Renal cortical epithelial cell (primary cell): ENCODE results near the gene FANCG. TPM values are rescaled to one million over a fixed set of nuclear protein-coding genes. Genes with fewer than 3 reads are reported as not detected.
A peak's percentile ranks its signal among the peaks of the same experiment; 100 is the strongest.

Experiments used
- DNase-seq: peaks from one replicate; pipeline ENCODE4 v3.0.0-alpha.2; 2011; ENCODE audit warnings: low read depth
- total RNA-seq: library from RNA; depleted of rRNA; stranded (reverse); fragments of >200 nt; gene quantifications from 2 replicates; pipeline ENCODE4 v1.2.3, GENCODE V29; 2014

The FANCG gene
- total RNA-seq, 1 donor from 2014 or later = 6.7 TPM

GRCh38 chr9:35060548-35061207 lies 19.1 kb downstream of the FANCG start:
- no peak for DNase-seq

- DNase-seq = no peak
Measured at GRCh38 chr9:35059438-35059837, 20.3 kb downstream of the FANCG start.

- DNase-seq = no peak
Measured at GRCh38 chr9:35057271-35057620, 22.5 kb downstream of the FANCG start.

- DNase-seq = no peak
Measured at GRCh38 chr9:35056571-35057270, 23.0 kb downstream of the FANCG start.

- no peak for DNase-seq
Measured at GRCh38 chr9:35054871-35055644, 24.7 kb downstream of the FANCG start.

GRCh38 chr9:35054185-35054835 lies 25.4 kb downstream of the FANCG start:
- no peak for DNase-seq

- DNase-seq = peak; percentile 64
Measured at GRCh38 chr9:35051069-35051967, 28.4 kb downstream of the FANCG start.

- no peak for DNase-seq
Measured at GRCh38 chr9:35048511-35048910, 31.2 kb downstream of the FANCG start.

GRCh38 chr9:35044071-35044470 lies 35.7 kb downstream of the FANCG start:
- DNase-seq = no peak

GRCh38 chr9:35042891-35043545 lies 36.7 kb downstream of the FANCG start:
- no peak for DNase-seq

- DNase-seq = peak; percentile 63
Measured at GRCh38 chr9:35042081-35042604, 37.6 kb downstream of the FANCG start.

- DNase-seq = no peak
Measured at GRCh38 chr9:35035851-35036701, 43.7 kb downstream of the FANCG start.

GRCh38 chr9:35033101-35033500 lies 46.6 kb downstream of the FANCG start:
- DNase-seq = no peak

GRCh38 chr9:35029852-35030251 lies 49.9 kb downstream of the FANCG start:
- DNase-seq = no peak

- no peak for DNase-seq
Measured at GRCh38 chr9:35029241-35029640, 50.5 kb downstream of the FANCG start.

- DNase-seq = no peak
Measured at GRCh38 chr9:35028341-35028740, 51.4 kb downstream of the FANCG start.

GRCh38 chr9:35027860-35028259 lies 51.9 kb downstream of the FANCG start:
- DNase-seq = no peak

- DNase-seq = no peak
Measured at GRCh38 chr9:35027374-35027773, 52.4 kb downstream of the FANCG start.

- DNase-seq = no peak
Measured at GRCh38 chr9:35026671-35027070, 53.1 kb downstream of the FANCG start.
